KG1 (cell line): Measurements from ENCODE around the gene HMGXB4.
"Not testable (repeated sequence)": the region's sequence is repeated elsewhere in the genome, so short reads cannot be mapped to it uniquely, and the experiment has no call there.

Experiments
- DNase-seq: peaks from one replicate; lab custom pipeline; 2025; lab: John Stamatoyannopoulos, UW

Gene HMGXB4

GRCh38 chr22:35257321-35258190, at the start of gene HMGXB4:
TSS of gene HMGXB4 (plus strand) at chr22:35257493. CDS start at chr22:35262391, 4,898 bp downstream.
- peak; percentile 56 for DNase-seq

- no peak for DNase-seq
These were observed 49.3 kb upstream of the HMGXB4 start for GRCh38 chr22:35208003-35208402.

GRCh38 chr22:35209203-35209602, 48.1 kb upstream of the HMGXB4 start:
- DNase-seq: no peak

GRCh38 chr22:35212009-35212408, 45.3 kb upstream of the HMGXB4 start:
- DNase-seq: no peak

GRCh38 chr22:35212996-35213395, 44.3 kb upstream of the HMGXB4 start:
- no peak for DNase-seq

GRCh38 chr22:35214968-35215367, 42.3 kb upstream of the HMGXB4 start:
- no peak for DNase-seq

- DNase-seq: no peak
These were observed 41.3 kb upstream of the HMGXB4 start for GRCh38 chr22:35215993-35216392.

- no peak for DNase-seq
These were observed 39.8 kb upstream of the HMGXB4 start for GRCh38 chr22:35217527-35217926.

GRCh38 chr22:35218079-35218478, 39.2 kb upstream of the HMGXB4 start:
- DNase-seq: no peak

- DNase-seq: no peak
These were observed 38.3 kb upstream of the HMGXB4 start for GRCh38 chr22:35219012-35219411.

GRCh38 chr22:35220221-35220620, 37.1 kb upstream of the HMGXB4 start:
- DNase-seq: no peak

GRCh38 chr22:35225010-35225409, 32.3 kb upstream of the HMGXB4 start:
- no peak for DNase-seq

- DNase-seq: no peak
These were observed 30.2 kb upstream of the HMGXB4 start for GRCh38 chr22:35226958-35227647.

- no peak for DNase-seq
These were observed 27.4 kb upstream of the HMGXB4 start for GRCh38 chr22:35229865-35230264.

GRCh38 chr22:35230417-35230816, 26.9 kb upstream of the HMGXB4 start:
- DNase-seq: no peak

GRCh38 chr22:35230839-35231584, 26.3 kb upstream of the HMGXB4 start:
- DNase-seq: no peak

- peak; percentile 21 for DNase-seq
These were observed 25.7 kb upstream of the HMGXB4 start for GRCh38 chr22:35231585-35232084.

- not testable (repeated sequence) for DNase-seq
These were observed 18.5 kb upstream of the HMGXB4 start for GRCh38 chr22:35238749-35239148.

- not testable (repeated sequence) for DNase-seq
These were observed 12.8 kb upstream of the HMGXB4 start for GRCh38 chr22:35244507-35244906.

- no peak for DNase-seq
These were observed 7.1 kb upstream of the HMGXB4 start for GRCh38 chr22:35250156-35250555.

- no peak for DNase-seq
These were observed 3.3 kb upstream of the HMGXB4 start for GRCh38 chr22:35253946-35254345.

GRCh38 chr22:35257002-35257320, 332 bp upstream of the HMGXB4 start:
- DNase-seq: no peak
